ENCODE measurements around the gene PDXK. TPM values are rescaled to one million over a fixed set of nuclear protein-coding genes. Genes with fewer than 3 reads are reported as not detected.

Gene PDXK
- total RNA-seq, 2 experiments from 2014 or later, result 111 to 113 TPM

Other genes with a start within 250 kb of the PDXK start
- gene HSF2BP, start 59.6 kb upstream of the PDXK start, total RNA-seq, result 1 to 10 TPM in 1 of 2 experiments, under 1 TPM in 1; 0.68 to 1.2 TPM
- gene RRP1B, start 59.6 kb upstream of the PDXK start, total RNA-seq, result 100 to 1,000 TPM; 105 to 108 TPM
- gene CSTB, start 57.2 kb downstream of the PDXK start, total RNA-seq, result 10 to 100 TPM; 33.6 to 35.1 TPM
- gene RRP1, start 70.4 kb downstream of the PDXK start, total RNA-seq, result 10 to 100 TPM; 89.4 to 90.7 TPM
- 10 to 100 TPM; 61.2 to 66.0 TPM for gene AGPAT3, start 146.1 kb downstream of the PDXK start, total RNA-seq